Measurements from ENCODE around the gene MYBBP1A. TPM values are rescaled to one million over a fixed set of nuclear protein-coding genes. Genes with fewer than 3 reads are reported as not detected.
A peak's percentile ranks its signal among the peaks of the same experiment; 100 is the strongest.

The MYBBP1A gene
- total and polyA plus RNA-seq, 2 of the 13 experiments (the other 11 are each of a cell fraction or from before 2014, with no cell fraction given): 18.6 to 54.8 TPM

- TF ChIP-seq AKNA (CRISPR knock-in tag; IDR thresholded peaks at IDR 0.05; ENCODE audit: borderline replicate concordance) (no peak), NONO (IDR thresholded peaks at IDR 0.05) (no peak), NONO (CRISPR knock-in tag; conservative IDR thresholded peaks at IDR 0.05) (peak; percentile 80), ZNF713 (CRISPR knock-in tag; IDR thresholded peaks at IDR 0.05) (0 out of 2 replicates have a peak, but pooled peaks have one; percentile 67), CREB1 (IDR thresholded peaks at IDR 0.05) (no peak), CREB1 (CRISPR knock-in tag; IDR thresholded peaks at IDR 0.05) (no peak), ELK4 (CRISPR knock-in tag; IDR thresholded peaks at IDR 0.05; ENCODE audit: borderline replicate concordance) (no peak), STAG1 (CRISPR knock-in tag; IDR thresholded peaks at IDR 0.05) (no peak), ZNF720 (CRISPR knock-in tag; IDR thresholded peaks at IDR 0.05) (no peak), RFXAP (CRISPR knock-in tag; IDR thresholded peaks at IDR 0.05; ENCODE audit: borderline replicate concordance) (0 out of 2 replicates have a peak, but pooled peaks have one; percentile 17), PAF1 (CRISPR knock-in tag; IDR thresholded peaks at IDR 0.05) (no peak), ZNF484 (CRISPR knock-in tag; IDR thresholded peaks at IDR 0.05; ENCODE audit: borderline replicate concordance, low read depth) (peak; percentile 87; the same call in 1 of the 2 replicates), HIVEP1 (CRISPR knock-in tag; IDR thresholded peaks at IDR 0.05) (peak; percentile 93), ZNF562 (CRISPR knock-in tag; IDR thresholded peaks at IDR 0.05; ENCODE audit: borderline replicate concordance) (no peak), ZNF543 (CRISPR knock-in tag; IDR thresholded peaks at IDR 0.05) (no peak), ZNF3 (CRISPR knock-in tag; IDR thresholded peaks at IDR 0.05) (no peak), ZNF772 (CRISPR knock-in tag; IDR thresholded peaks at IDR 0.05) (peak; percentile 55; the same call in 1 of the 2 replicates), RARG (CRISPR knock-in tag; IDR thresholded peaks at IDR 0.05; ENCODE audit: low read depth) (no peak), RBM22 (optimal IDR thresholded peaks at IDR 0.05; ENCODE audit: low read length) (no peak), PHF20 (CRISPR knock-in tag; IDR thresholded peaks at IDR 0.05) (peak; percentile 88), SP2 (CRISPR knock-in tag; IDR thresholded peaks at IDR 0.05) (no peak; the same call in 1 of the 2 replicates), ERF (CRISPR knock-in tag; IDR thresholded peaks at IDR 0.05) (peak; percentile 72; the same call in 1 of the 2 replicates), NPAS2 (CRISPR knock-in tag; IDR thresholded peaks at IDR 0.05; ENCODE audit: borderline replicate concordance) (no peak), MAF1 (CRISPR knock-in tag; IDR thresholded peaks at IDR 0.05; ENCODE audit: borderline replicate concordance) (no peak), JDP2 (CRISPR knock-in tag; IDR thresholded peaks at IDR 0.05; ENCODE audit: borderline replicate concordance) (no peak), HOXA7 (CRISPR knock-in tag; IDR thresholded peaks at IDR 0.05) (no peak), KDM4B (CRISPR knock-in tag; IDR thresholded peaks at IDR 0.05) (no peak; the same call in 1 of the 2 replicates)
Measured at GRCh38 chr17:4554997-4555799, at the start of gene MYBBP1A (continued).
